GM19238 (cell line): ENCODE data around the gene EBP.

Experiments used
- DNase-seq: peaks from one replicate; pipeline ENCODE4 v3.0.0; 2011; ENCODE audit warnings: low spot score; ENCODE audit not compliant: insufficient read length

EBP gene

GRCh38 chrX:48574270-48575266, 53.0 kb downstream of the EBP start, which contains the start of gene RBM3:
RBM3 (plus strand) TSS chrX:48574484; CDS start chrX:48575181, 697 bp downstream.
- DNase-seq = peak; percentile 65

DNA sequence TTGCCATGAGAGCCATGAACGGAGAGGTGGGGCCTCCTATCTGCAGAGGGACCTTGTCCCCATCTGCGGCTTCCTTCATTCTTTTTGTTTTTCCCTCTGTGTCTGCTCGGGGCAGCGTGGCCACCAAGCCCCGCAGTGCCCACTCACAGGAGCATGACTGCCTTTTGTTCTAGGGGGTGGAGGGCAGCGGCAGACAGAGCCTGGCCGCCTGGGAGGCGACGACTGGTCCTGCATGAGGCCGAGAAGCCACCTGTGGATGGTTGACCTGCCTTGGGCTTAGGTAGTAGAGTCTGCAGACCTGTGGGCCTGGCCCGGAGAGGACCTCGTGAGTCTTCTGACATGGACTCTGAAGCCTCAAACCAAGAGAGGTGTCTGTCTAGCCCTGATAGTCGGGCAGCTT, 54.0 kb downstream of the EBP start:
- DNase-seq = no peak

DNA sequence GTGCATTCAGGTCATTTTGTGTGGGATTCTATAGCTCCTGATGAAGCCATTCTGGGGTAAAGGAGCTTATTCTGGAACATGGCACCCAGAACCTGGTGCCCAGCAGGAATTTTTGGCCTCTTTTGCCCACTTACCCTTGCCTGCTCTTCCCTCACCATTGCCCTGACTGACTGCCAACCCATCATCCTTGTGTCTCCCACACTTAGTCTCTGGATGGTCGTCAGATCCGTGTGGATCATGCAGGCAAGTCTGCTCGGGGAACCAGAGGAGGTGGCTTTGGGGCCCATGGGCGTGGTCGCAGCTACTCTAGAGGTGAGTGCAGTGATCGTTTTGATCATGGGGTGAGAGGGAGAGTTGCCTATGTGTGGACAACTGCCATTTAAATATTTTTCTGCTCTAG, 54.5 kb downstream of the EBP start:
- no peak for DNase-seq
